ENCODE measurements around the gene ZNF598. TPM values are rescaled to one million over a fixed set of nuclear protein-coding genes. Genes with fewer than 3 reads are reported as not detected.

Gene ZNF598
- total RNA-seq, 2 experiments from 2014 or later = 67.8 to 77.1 TPM

DNA sequence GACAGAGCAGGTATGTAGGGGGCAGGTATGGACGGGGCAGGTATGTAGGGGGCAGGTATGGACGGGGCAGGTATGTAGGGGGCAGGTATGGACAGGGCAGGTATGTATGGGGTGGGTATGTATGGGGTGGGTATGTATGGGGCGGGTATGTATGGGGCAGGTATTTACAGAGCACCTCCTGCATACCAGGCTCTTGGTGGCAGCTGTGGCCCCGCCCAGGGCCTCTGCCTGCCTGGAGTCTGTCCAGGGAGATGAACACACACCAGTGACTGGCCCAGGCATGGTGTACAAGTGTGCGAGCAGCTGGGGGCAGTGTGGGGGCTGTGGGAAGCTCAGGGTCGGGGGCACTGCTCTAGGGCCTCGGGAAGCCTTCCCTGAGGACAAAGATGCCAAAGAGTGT, 59.6 kb downstream of the ZNF598 start:
- ATAC-seq (ENCODE audit: low read depth) = no peak
- Mint-ChIP-seq H3K4me1 (no peaks in the 10 kb centered on the region), H3K27ac (no peak overlapping the region), H3K27me3 (peaks cover 2% of the 10 kb centered on the region), H3K9me3 (no peaks in the 10 kb centered on the region), H3K4me3 (no peak overlapping the region), H3K36me3 (no peaks in the 10 kb centered on the region)
- POLR2A ChIA-PET = interaction anchor here (0.7 to 3.7 kb wide), 2 partner anchors 15 to 21 kb away, joined by 3 to 16 read pairs; partner anchors contain the start of gene RPS2
- DNase-seq = no peak

DNA sequence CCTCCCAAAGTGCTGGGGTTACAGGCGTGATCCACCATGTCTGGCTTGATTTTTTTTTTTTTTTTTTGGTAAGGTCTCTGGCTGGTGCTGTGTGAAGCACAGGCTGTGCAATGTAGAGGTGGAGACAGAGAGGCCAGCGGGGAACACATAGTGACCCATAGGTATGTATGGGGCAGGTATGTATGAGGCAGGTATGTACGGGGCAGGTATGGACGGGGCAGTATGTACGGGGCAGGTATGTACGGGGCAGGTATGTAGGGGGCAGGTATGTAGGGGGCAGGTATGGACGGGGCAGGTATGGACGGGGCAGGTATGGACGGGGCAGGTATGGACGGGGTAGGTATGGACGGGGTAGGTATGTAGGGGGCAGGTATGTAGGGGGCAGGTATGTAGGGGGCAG, 60.1 kb downstream of the ZNF598 start:
- Mint-ChIP-seq H3K27me3 (peaks cover 2% of the 10 kb centered on the region), H3K9me3 (no peaks in the 10 kb centered on the region), H3K4me1 (no peaks in the 10 kb centered on the region), H3K4me3 (no peak overlapping the region), H3K36me3 (no peaks in the 10 kb centered on the region), H3K27ac (no peak overlapping the region)
- no peak for ATAC-seq (ENCODE audit: low read depth)
- no peak for DNase-seq
- POLR2A ChIA-PET = interaction anchor here (3.7 kb wide), 1 partner anchor 16 kb away, joined by 16 read pairs; the partner anchor contains the start of gene RPS2

Other genes starting within 250 kb of the ZNF598 start
- gene NME3, start 238.3 kb downstream of the ZNF598 start, total RNA-seq = 10 to 100 TPM; 58.1 to 60.9 TPM
- 10 to 100 TPM; 28.7 to 36.3 TPM for gene EME2, start 237.0 kb downstream of the ZNF598 start, total RNA-seq
- gene MRPS34, start 236.7 kb downstream of the ZNF598 start, total RNA-seq = 100 to 1,000 TPM in 1 of 2 experiments, 10 to 100 TPM in 1; 91.6 to 103 TPM
- 10 to 100 TPM; 67.8 to 74.1 TPM for gene SPSB3, start 227.2 kb downstream of the ZNF598 start, total RNA-seq
- gene NUBP2, start 226.9 kb downstream of the ZNF598 start, total RNA-seq = 10 to 100 TPM; 55.6 to 55.9 TPM
- under 1 TPM; 0.23 to 0.55 TPM for gene IGFALS, start 216.1 kb downstream of the ZNF598 start, total RNA-seq
- 10 to 100 TPM; 48.7 to 51.6 TPM for gene HAGH, start 183.0 kb downstream of the ZNF598 start, total RNA-seq
- 10 to 100 TPM; 12.0 to 12.2 TPM for gene FAHD1, start 182.6 kb downstream of the ZNF598 start, total RNA-seq
- not detected for gene MEIOB, start 137.7 kb downstream of the ZNF598 start, total RNA-seq
- gene HS3ST6, start 91.4 kb downstream of the ZNF598 start, total RNA-seq = not detected
- gene MSRB1, start 66.6 kb downstream of the ZNF598 start, total RNA-seq = 10 to 100 TPM; 12.0 to 12.5 TPM
- not detected for gene RPL3L, start 55.1 kb downstream of the ZNF598 start, total RNA-seq
- gene NDUFB10, start 50.3 kb downstream of the ZNF598 start, total RNA-seq = 100 to 1,000 TPM; 108 to 115 TPM
- gene RPS2, start 45.0 kb downstream of the ZNF598 start, total RNA-seq = 1,000 to 10,000 TPM; 2,404 to 2,409 TPM
- not detected for gene RNF151, start 43.0 kb downstream of the ZNF598 start, total RNA-seq
- 10 to 100 TPM; 29.4 to 30.7 TPM for gene TBL3, start 37.8 kb downstream of the ZNF598 start, total RNA-seq
- 1 to 10 TPM in 1 of 2 experiments, under 1 TPM in 1; 0.58 to 1.8 TPM for gene NOXO1, start 28.4 kb downstream of the ZNF598 start, total RNA-seq
- gene GFER, start 25.6 kb downstream of the ZNF598 start, total RNA-seq = 10 to 100 TPM; 28.8 to 31.9 TPM
- gene SYNGR3, start 19.9 kb downstream of the ZNF598 start, total RNA-seq = 1 to 10 TPM; 2.0 to 2.2 TPM
- under 1 TPM in 1 of 2 experiments, not detected in 1; 0.42 TPM for gene NPW, start 10.0 kb upstream of the ZNF598 start, total RNA-seq
- gene NHERF2, start 17.1 kb upstream of the ZNF598 start, total RNA-seq = 1 to 10 TPM; 4.2 to 4.3 TPM
- 10 to 100 TPM; 19.4 to 20.7 TPM for gene NTHL1, start 38.0 kb upstream of the ZNF598 start, total RNA-seq
- gene TSC2, start 38.2 kb upstream of the ZNF598 start, total RNA-seq = 100 to 1,000 TPM; 113 to 125 TPM
- gene PKD1, start 126.1 kb upstream of the ZNF598 start, total RNA-seq = 10 to 100 TPM; 95.5 to 97.3 TPM
- gene RAB26, start 138.8 kb upstream of the ZNF598 start, total RNA-seq = under 1 TPM; 0.40 to 0.69 TPM
- gene TRAF7, start 146.0 kb upstream of the ZNF598 start, total RNA-seq = 10 to 100 TPM; 50.2 to 51.8 TPM
- gene CASKIN1, start 186.8 kb upstream of the ZNF598 start, total RNA-seq = 1 to 10 TPM in 1 of 2 experiments, under 1 TPM in 1; 0.88 to 1.1 TPM
- 10 to 100 TPM; 32.1 to 33.1 TPM for gene MLST8, start 195.6 kb upstream of the ZNF598 start, total RNA-seq
- 10 to 100 TPM; 17.3 to 18.4 TPM for gene BRICD5, start 201.0 kb upstream of the ZNF598 start, total RNA-seq
- 10 to 100 TPM; 22.6 to 23.2 TPM for gene PGP, start 205.0 kb upstream of the ZNF598 start, total RNA-seq
- gene E4F1, start 213.8 kb upstream of the ZNF598 start, total RNA-seq = 10 to 100 TPM; 34.1 to 34.8 TPM
- gene DNASE1L2, start 226.6 kb upstream of the ZNF598 start, total RNA-seq = 1 to 10 TPM; 2.2 to 3.2 TPM
- gene ECI1, start 241.8 kb upstream of the ZNF598 start, total RNA-seq = 10 to 100 TPM; 37.4 to 38.0 TPM

All from activated naive CD8-positive, alpha-beta T cell treated with anti-CD3 and anti-CD28 coated beads, Interleukin-2, amount 10 ng/mL, durations not matched to agents 7 days and 5 days (primary cell).